ENCODE measurements around the gene ANKRD45. TPM values are rescaled to one million over a fixed set of nuclear protein-coding genes. Genes with fewer than 3 reads are reported as not detected.
"Not testable (repeated sequence)": the region's sequence is repeated elsewhere in the genome, so short reads cannot be mapped to it uniquely, and the experiment has no call there.

Gene ANKRD45
- total RNA-seq, 1 experiment from 2014 or later = 0.31 TPM

DNA sequence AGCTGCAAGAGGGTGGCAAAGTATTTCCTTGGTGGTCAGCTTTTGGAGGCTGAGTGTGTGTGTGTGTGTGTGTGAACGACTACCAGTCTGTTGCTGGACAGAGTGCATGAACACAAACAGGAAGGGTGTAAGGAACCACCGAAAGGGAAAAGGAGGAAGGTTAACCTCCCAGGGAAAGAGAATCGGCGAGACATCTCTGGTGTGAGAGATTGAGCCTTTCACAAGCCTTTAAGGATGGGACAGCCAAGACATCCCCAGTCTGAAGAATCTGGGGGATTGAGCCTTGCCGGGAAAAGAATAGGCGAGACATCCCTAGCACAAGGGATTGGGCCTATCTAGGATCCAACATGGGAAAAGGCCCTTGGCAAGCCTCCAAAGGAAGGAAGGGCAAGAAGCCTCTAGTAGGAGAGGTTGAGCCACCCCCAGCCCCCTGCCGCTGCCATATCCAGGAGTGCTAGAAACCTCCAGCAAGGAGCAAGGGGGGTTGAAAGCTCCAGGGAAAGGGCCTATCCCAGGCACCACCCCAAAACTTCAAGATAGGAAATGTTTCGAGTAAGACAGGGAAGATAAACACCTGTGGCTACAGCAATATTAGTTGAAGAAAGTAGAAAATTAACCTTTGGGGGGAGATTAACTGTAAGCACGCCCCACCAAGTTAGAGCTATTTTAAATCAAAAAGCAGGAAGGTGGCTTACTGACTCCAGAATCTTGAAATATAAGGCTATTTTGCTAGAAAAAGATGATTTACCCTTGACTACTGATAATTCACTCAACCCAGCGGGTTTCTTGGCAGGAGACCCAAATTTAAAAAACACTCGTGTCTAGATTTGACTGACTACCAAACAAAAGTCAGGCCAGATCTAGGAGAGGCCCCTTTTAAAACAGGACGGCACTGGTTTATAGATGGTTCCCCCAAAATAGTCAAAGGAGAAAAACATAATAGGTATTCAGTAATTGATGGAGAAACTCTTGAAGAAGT is 31.3 kb downstream of the ANKRD45 start:
- Histone ChIP-seq H2AK5ac (ENCODE audit: insufficient read length, low read length) (peak overlapping the region; percentile 62), H4K8ac (replicated peaks; ENCODE audit: insufficient read length, low read depth, low read length) (peak overlapping the region; percentile 99), H3K23me2 (ENCODE audit: insufficient read length, low read depth, low read length, poor library complexity, severe bottlenecking) (no peaks in the 10 kb centered on the region), H2BK120ac (ENCODE audit: low read depth, low read length, poor library complexity, severe bottlenecking) (no peak overlapping the region), H4K5ac (ENCODE audit: insufficient read length, low read depth, low read length) (peak overlapping the region; percentile 97), H3K18ac (ENCODE audit: insufficient read length, low read depth, low read length) (peak overlapping the region; percentile 68), H3K56ac (ENCODE audit: insufficient read length, low read depth, low read length) (peak overlapping the region; percentile 64), H4K91ac (ENCODE audit: insufficient read length, low read depth, low read length) (peak overlapping the region; percentile 59), H3K4me2 (ENCODE audit: insufficient read depth, insufficient read length, low read length) (peak overlapping the region; percentile 52), H2BK5ac (ENCODE audit: insufficient read length, low read length) (peak overlapping the region; percentile 65), H3K14ac (ENCODE audit: insufficient read depth, low read length) (peak overlapping the region; percentile 12), H3K27me3 (ENCODE audit: insufficient read depth, low read length) (no peaks in the 10 kb centered on the region), H3K79me2 (ENCODE audit: insufficient read depth, low read length) (no peaks in the 10 kb centered on the region; the same call in 1 of the 2 replicates), H3T11ph (ENCODE audit: low read length) (no peak overlapping the region), H3K79me1 (ENCODE audit: insufficient read depth, low read depth, low read length, poor library complexity, severe bottlenecking) (no peaks in the 10 kb centered on the region), H2AFZ (ENCODE audit: low read length) (no peak overlapping the region), H2BK20ac (ENCODE audit: low read depth, low read length, poor library complexity, severe bottlenecking) (no peak overlapping the region), H3K23ac (ENCODE audit: insufficient read length, low read depth, low read length) (peak overlapping the region; percentile 13), H3K9me3 (ENCODE audit: control insufficient read depth, low read depth, low read length) (peaks cover 5% of the 10 kb centered on the region), H3K4me1 (ENCODE audit: insufficient read depth, low read length) (no peaks in the 10 kb centered on the region), H3K9ac (ENCODE audit: extremely low read depth, insufficient read length, low read length) (peak overlapping the region; percentile 89), H3K4ac (ENCODE audit: low read depth, low read length) (no peak overlapping the region), H2BK12ac (ENCODE audit: insufficient read length, low read depth, low read length) (no peak overlapping the region), H2BK15ac (ENCODE audit: low read depth, low read length) (no peak overlapping the region), H4K20me1 (ENCODE audit: control insufficient read depth, insufficient read depth, insufficient read length) (no peaks in the 10 kb centered on the region), H3K27ac (ENCODE audit: insufficient read length, low read depth, low read length) (peak overlapping the region; percentile 47)
- no peak for DNase-seq
- TF ChIP-seq, protein P1, sequence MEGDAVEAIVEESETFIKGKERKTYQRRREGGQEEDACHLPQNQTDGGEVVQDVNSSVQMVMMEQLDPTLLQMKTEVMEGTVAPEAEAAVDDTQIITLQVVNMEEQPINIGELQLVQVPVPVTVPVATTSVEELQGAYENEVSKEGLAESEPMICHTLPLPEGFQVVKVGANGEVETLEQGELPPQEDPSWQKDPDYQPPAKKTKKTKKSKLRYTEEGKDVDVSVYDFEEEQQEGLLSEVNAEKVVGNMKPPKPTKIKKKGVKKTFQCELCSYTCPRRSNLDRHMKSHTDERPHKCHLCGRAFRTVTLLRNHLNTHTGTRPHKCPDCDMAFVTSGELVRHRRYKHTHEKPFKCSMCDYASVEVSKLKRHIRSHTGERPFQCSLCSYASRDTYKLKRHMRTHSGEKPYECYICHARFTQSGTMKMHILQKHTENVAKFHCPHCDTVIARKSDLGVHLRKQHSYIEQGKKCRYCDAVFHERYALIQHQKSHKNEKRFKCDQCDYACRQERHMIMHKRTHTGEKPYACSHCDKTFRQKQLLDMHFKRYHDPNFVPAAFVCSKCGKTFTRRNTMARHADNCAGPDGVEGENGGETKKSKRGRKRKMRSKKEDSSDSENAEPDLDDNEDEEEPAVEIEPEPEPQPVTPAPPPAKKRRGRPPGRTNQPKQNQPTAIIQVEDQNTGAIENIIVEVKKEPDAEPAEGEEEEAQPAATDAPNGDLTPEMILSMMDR (conservative IDR thresholded peaks at IDR 0.05) = no peak
- H3K27me3 Mint-ChIP-seq (ENCODE audit: low read depth) = no peaks in the 10 kb centered on the region
- peak overlapping the region in 1 of 2 experiments; percentile 41; a peak in 2 of 5 replicates for H3K4me3 Mint-ChIP-seq
- H3K27ac Mint-ChIP-seq = peak overlapping the region in 1 of 3 experiments; percentile 98; a peak in 2 of 7 replicates
- peaks cover 10 to 14% of the 10 kb centered on the region in 2 experiments for H3K9me3 Mint-ChIP-seq
- peaks cover 0 to 4% of the 10 kb centered on the region in 2 experiments; a peak in 3 of 4 replicates for H3K4me1 Mint-ChIP-seq
- peaks cover 6 to 29% (median 22%) of the 10 kb centered on the region in 3 experiments; a peak in 5 of 7 replicates for H3K36me3 Mint-ChIP-seq (ENCODE audit: insufficient read depth in 1 of 3, low read depth in 3 of 3)
- no CpG with 5 or more reads among the region's 12 CpGs for WGBS (ENCODE audit: extremely low coverage, insufficient read length, low lambda C conversion rate)

DNA sequence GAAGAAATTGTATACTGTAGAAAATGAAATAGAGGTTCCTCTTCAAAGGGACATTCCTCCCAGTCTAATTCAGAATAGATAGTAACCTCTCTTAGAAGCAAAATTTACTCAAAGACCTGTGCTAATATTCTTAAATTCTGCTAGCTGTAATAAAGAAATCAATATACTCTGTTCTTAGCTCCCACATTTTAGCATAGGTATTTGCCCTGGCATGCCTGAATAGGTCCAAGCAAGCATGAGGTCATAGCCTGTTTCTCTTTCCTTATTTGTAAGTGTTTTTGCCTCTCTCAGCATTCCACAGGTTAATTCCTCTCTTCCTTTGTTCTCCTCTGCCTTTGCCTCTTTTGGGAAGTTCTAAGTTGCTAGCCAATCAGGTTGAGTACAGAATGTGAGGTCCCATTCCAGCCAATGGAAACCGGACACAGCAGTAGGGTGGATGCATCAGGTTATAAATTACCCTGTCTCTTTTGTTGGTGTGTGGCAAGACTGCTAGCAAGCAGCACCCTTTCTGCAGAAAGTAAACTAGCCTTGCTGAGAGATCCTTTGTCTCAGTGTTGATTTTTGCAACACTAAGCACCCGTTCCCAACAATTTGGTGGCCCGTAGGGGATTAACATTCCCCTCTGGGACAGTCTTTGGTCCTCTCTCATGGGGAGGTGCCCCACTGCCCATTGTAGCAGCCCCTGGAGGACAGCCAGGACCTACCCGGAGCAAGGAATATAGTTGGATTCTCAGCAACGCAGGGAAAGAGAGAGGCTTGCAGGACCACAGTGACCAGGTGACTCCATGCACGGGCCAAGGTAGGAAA is 32.2 kb downstream of the ANKRD45 start:
- Histone ChIP-seq H3K14ac (ENCODE audit: insufficient read depth, low read length) (peak overlapping the region; percentile 12; the same call in 1 of the 2 replicates), H3K27ac (ENCODE audit: insufficient read length, low read depth, low read length) (peak overlapping the region; percentile 47), H4K91ac (ENCODE audit: insufficient read length, low read depth, low read length) (peak overlapping the region; percentile 59), H4K5ac (ENCODE audit: insufficient read length, low read depth, low read length) (peak overlapping the region; percentile 97), H4K8ac (replicated peaks; ENCODE audit: insufficient read length, low read depth, low read length) (peak overlapping the region; percentile 99), H3K18ac (ENCODE audit: insufficient read length, low read depth, low read length) (peak overlapping the region; percentile 68), H3K9ac (ENCODE audit: extremely low read depth, insufficient read length, low read length) (peak overlapping the region; percentile 89), H2BK5ac (ENCODE audit: insufficient read length, low read length) (peak overlapping the region; percentile 65), H3K56ac (ENCODE audit: insufficient read length, low read depth, low read length) (peak overlapping the region; percentile 64), H3K4me2 (ENCODE audit: insufficient read depth, insufficient read length, low read length) (peak overlapping the region; percentile 52), H2AK5ac (ENCODE audit: insufficient read length, low read length) (peak overlapping the region; percentile 62), H3K23ac (ENCODE audit: insufficient read length, low read depth, low read length) (peak overlapping the region; percentile 13)
- not testable (repeated sequence) for H3K79me2 ChIP-seq (ENCODE audit: insufficient read depth, low read length); H3K9me3 ChIP-seq (ENCODE audit: control insufficient read depth, low read depth, low read length); H2BK20ac ChIP-seq (ENCODE audit: low read depth, low read length, poor library complexity, severe bottlenecking); H3K27me3 ChIP-seq (ENCODE audit: insufficient read depth, low read length); H3K23me2 ChIP-seq (ENCODE audit: insufficient read length, low read depth, low read length, poor library complexity, severe bottlenecking); H2BK15ac ChIP-seq (ENCODE audit: low read depth, low read length); H4K20me1 ChIP-seq (ENCODE audit: control insufficient read depth, insufficient read depth, insufficient read length); H3T11ph ChIP-seq (ENCODE audit: low read length); H3K4ac ChIP-seq (ENCODE audit: low read depth, low read length); H2BK12ac ChIP-seq (ENCODE audit: insufficient read length, low read depth, low read length); H2AFZ ChIP-seq (ENCODE audit: low read length); DNase-seq; H3K27me3 Mint-ChIP-seq (ENCODE audit: low read depth); H3K4me1 Mint-ChIP-seq; H3K79me1 ChIP-seq (ENCODE audit: insufficient read depth, low read depth, low read length, poor library complexity, severe bottlenecking); H3K4me1 ChIP-seq (ENCODE audit: insufficient read depth, low read length); H2BK120ac ChIP-seq (ENCODE audit: low read depth, low read length, poor library complexity, severe bottlenecking)
- Mint-ChIP-seq H3K27ac (peak overlapping the region; percentile 57 to 98 (median 74); a peak in 5 of 7 replicates), H3K9me3 (peaks cover 10 to 13% of the 10 kb centered on the region in 2 experiments), H3K36me3 (ENCODE audit: insufficient read depth in 1 of 3, low read depth in 3 of 3) (peaks cover 6 to 25% (median 16%) of the 10 kb centered on the region in 3 experiments; a peak in 5 of 7 replicates), H3K4me3 (peak overlapping the region in 1 of 2 experiments; percentile 41; a peak in 2 of 5 replicates)
- no CpG with 5 or more reads among the region's 6 CpGs for WGBS (ENCODE audit: extremely low coverage, insufficient read length, low lambda C conversion rate)

Data from H9 (cell line).